HEK293 (cell line): ENCODE results near the gene DMD.

Experiments
- CTCF ChIA-PET: fragments of 350-600 bp; formaldehyde crosslinking; extraction: SDS; loops from one replicate; lab custom pipeline; 2021; ENCODE audit warnings: antibody characterized with exemption; lab: Yijun Ruan, JAX
- POLR2A ChIA-PET: fragments of 300-600 bp; formaldehyde crosslinking; extraction: SDS; loops from one replicate; lab custom pipeline; 2020; ENCODE audit warnings: antibody characterized with exemption, inconsistent platforms; lab: Yijun Ruan, JAX
- H3K27ac ChIP-seq: fragments of 200-500 bp; sonication (Bioruptor generic); 2 replicates; pipeline ENCODE4 v1.5.1; 2014; ENCODE audit warnings: low read depth, low read length, control low read depth, inconsistent platforms; ENCODE audit errors: extremely low read depth
- H3K36me3 ChIP-seq, 2 experiments: fragments of 200-500 bp in 1 of 2; sonication (Bioruptor generic) in 1 of 2; 1 replicate in 1 of 2; 2 replicates in 1 of 2; pipeline ENCODE4 v1.5.1; 2014 to 2017; ENCODE audit warnings: inconsistent platforms in 2 of 2, low read length in 2 of 2; ENCODE audit not compliant: control insufficient read depth in 2 of 2, insufficient read depth in 1 of 2
- H3K4me1 ChIP-seq: fragments of 200-500 bp; sonication (Bioruptor generic); 2 replicates; pipeline ENCODE4 v1.5.1; 2014; ENCODE audit warnings: mild to moderate bottlenecking, low read length, inconsistent platforms; ENCODE audit not compliant: control insufficient read depth, insufficient read depth
- H3K4me3 ChIP-seq: 2 replicates; pipeline ENCODE4 v1.5.1; 2011; ENCODE audit warnings: low read depth, mild to moderate bottlenecking, control low read depth, low read length, moderate library complexity
- H3K9me3 ChIP-seq: fragments of 200-500 bp; sonication (Bioruptor generic); 2 replicates; pipeline ENCODE4 v1.5.1; 2014; ENCODE audit warnings: low read depth, low read length, inconsistent platforms; ENCODE audit not compliant: control insufficient read depth, insufficient read depth
- GFI1B ChIP-seq: fragments of 450-650 bp; formaldehyde crosslinking; IDR thresholded peaks from 2 replicates; pipeline ENCODE4 v1.5.1; 2016; ENCODE audit warnings: missing biosample characterization, missing genetic modification characterization
- GLIS2 ChIP-seq: fragments of 450-650 bp; formaldehyde crosslinking; IDR thresholded peaks from 2 replicates; pipeline ENCODE4 v1.5.1; 2016; ENCODE audit warnings: missing biosample characterization, missing genetic modification characterization
- IKZF3 ChIP-seq: fragments of 450-650 bp; IDR thresholded peaks from 2 replicates; pipeline ENCODE4 v1.5.0; 2018; ENCODE audit warnings: missing biosample characterization, mild to moderate bottlenecking, missing genetic modification characterization, moderate library complexity
- KLF10 ChIP-seq: fragments of 450-650 bp; IDR thresholded peaks from 2 replicates; pipeline ENCODE4 v1.5.1; 2018; ENCODE audit warnings: missing biosample characterization, mild to moderate bottlenecking, missing genetic modification characterization
- PBX3 ChIP-seq: sonication (generic); formaldehyde crosslinking; IDR thresholded peaks from 2 replicates; pipeline ENCODE4 v1.8.1; 2022; ENCODE audit warnings: mild to moderate bottlenecking, moderate library complexity, missing genetic modification reagents
- ZBTB11 ChIP-seq: fragments of 450-650 bp; formaldehyde crosslinking; conservative IDR thresholded peaks from 2 replicates; pipeline ENCODE4 v1.5.1; 2016; ENCODE audit warnings: low read depth, missing biosample characterization, missing genetic modification characterization
- ZBTB8A ChIP-seq: fragments of 450-650 bp; formaldehyde crosslinking; IDR thresholded peaks from 2 replicates; pipeline ENCODE4 v1.5.1; 2016; ENCODE audit warnings: missing biosample characterization, missing genetic modification characterization
- ZFP69B ChIP-seq: fragments of 450-650 bp; formaldehyde crosslinking; IDR thresholded peaks from 2 replicates; pipeline ENCODE4 v1.5.1; 2016; ENCODE audit warnings: missing biosample characterization, missing genetic modification characterization
- ZNF169 ChIP-seq: fragments of 450-650 bp; formaldehyde crosslinking; IDR thresholded peaks from 2 replicates; pipeline ENCODE4 v1.5.1; 2016; ENCODE audit warnings: missing biosample characterization, missing genetic modification characterization
- ZNF19 ChIP-seq: fragments of 450-650 bp; formaldehyde crosslinking; IDR thresholded peaks from 2 replicates; pipeline ENCODE4; 2016; ENCODE audit warnings: missing biosample characterization, missing genetic modification characterization, low read depth
- ZNF280C ChIP-seq: fragments of 450-650 bp; formaldehyde crosslinking; IDR thresholded peaks from 2 replicates; pipeline ENCODE4 v1.5.1; 2016; ENCODE audit warnings: missing biosample characterization, missing genetic modification characterization
- ZNF335 ChIP-seq: fragments of 450-650 bp; formaldehyde crosslinking; conservative IDR thresholded peaks from 2 replicates; pipeline ENCODE4 v1.5.1; 2016; ENCODE audit warnings: missing biosample characterization, missing genetic modification characterization
- ZNF350 ChIP-seq: fragments of 450-650 bp; formaldehyde crosslinking; IDR thresholded peaks from 2 replicates; pipeline ENCODE4 v1.5.0; 2017; ENCODE audit warnings: missing biosample characterization, mild to moderate bottlenecking, missing genetic modification characterization
- ZNF513 ChIP-seq: fragments of 450-650 bp; IDR thresholded peaks from 2 replicates; pipeline ENCODE4 v1.5.1; 2018; ENCODE audit warnings: missing biosample characterization, missing genetic modification characterization
- ZNF621 ChIP-seq: fragments of 450-650 bp; formaldehyde crosslinking; IDR thresholded peaks from 2 replicates; pipeline ENCODE4 v1.5.1; 2017; ENCODE audit warnings: missing biosample characterization, missing genetic modification characterization
- ZNF624 ChIP-seq: fragments of 450-650 bp; formaldehyde crosslinking; IDR thresholded peaks from 2 replicates; pipeline ENCODE4 v1.5.1; 2017; ENCODE audit warnings: missing biosample characterization, missing genetic modification characterization
- ZNF658 ChIP-seq: fragments of 450-650 bp; formaldehyde crosslinking; IDR thresholded peaks from 2 replicates; pipeline ENCODE4; 2016; ENCODE audit warnings: missing biosample characterization, missing genetic modification characterization
- ZNF664 ChIP-seq: fragments of 450-650 bp; formaldehyde crosslinking; IDR thresholded peaks from 2 replicates; pipeline ENCODE4 v1.5.1; 2016; ENCODE audit warnings: missing biosample characterization, missing genetic modification characterization
- ZNF785 ChIP-seq: fragments of 450-650 bp; formaldehyde crosslinking; IDR thresholded peaks from 2 replicates; pipeline ENCODE4 v1.5.1; 2016; ENCODE audit warnings: missing biosample characterization, missing genetic modification characterization
- ZSCAN18 ChIP-seq: fragments of 450-650 bp; formaldehyde crosslinking; IDR thresholded peaks from 2 replicates; pipeline ENCODE4 v1.5.1; 2016; ENCODE audit warnings: missing biosample characterization, missing genetic modification characterization

The DMD gene

GRCh38 chrX:31258166-31258565 is 1953.2 kb downstream of the DMD start:
- POLR2A ChIA-PET: no interaction called here
- H3K27ac ChIP-seq: no peak overlapping the region
- H3K4me1 ChIP-seq: no peaks in the 10 kb centered on the region
- H3K4me3 ChIP-seq: no peak overlapping the region
- no peaks in the 10 kb centered on the region for H3K9me3 ChIP-seq
- CTCF ChIA-PET: interaction anchor here (0.7 kb wide), 1 partner anchor 21 kb away, joined by 3 read pairs; no protein-coding TSS in a partner anchor
- peaks cover 18 to 20% of the 10 kb centered on the region in 2 experiments for H3K36me3 ChIP-seq
- TF ChIP-seq ZNF169 (tag by site-specific recombination) (no peak), ZNF621 (tag by site-specific recombination) (no peak), GLIS2 (tag by site-specific recombination) (no peak), ZNF785 (no peak), IKZF3 (tag by site-specific recombination) (no peak), ZNF280C (no peak), ZNF19 (tag by site-specific recombination) (no peak), ZNF350 (tag by site-specific recombination) (no peak), ZNF513 (tag by site-specific recombination) (no peak), ZSCAN18 (tag by site-specific recombination) (no peak), ZBTB8A (no peak), PBX3 (CRISPR knock-in tag) (no peak), ZFP69B (tag by site-specific recombination) (no peak), ZNF335 (tag by site-specific recombination) (no peak), ZNF658 (tag by site-specific recombination) (no peak), GFI1B (tag by site-specific recombination) (no peak), KLF10 (tag by site-specific recombination) (no peak), ZBTB11 (tag by site-specific recombination) (no peak), ZNF624 (tag by site-specific recombination) (no peak), ZNF664 (tag by site-specific recombination) (no peak)
- TF ChIP-seq, all 188 proteins: peak for 0
